Activated T-cell treated with anti-CD3 and anti-CD28 coated beads, Interleukin-2, amount 50 U/mL, for 1 hour (primary cell): ENCODE measurements around the gene HOXD10.

Experiments used
- DNase-seq: peaks from one replicate; pipeline ENCODE4 v3.0.0-alpha.2; 2020

HOXD10 gene

GRCh38 chr2:176165370-176166050, 48.9 kb downstream of the HOXD10 start:
- DNase-seq: no peak

GRCh38 chr2:176166272-176166671, 49.7 kb downstream of the HOXD10 start:
- no peak for DNase-seq

- DNase-seq: no peak
Observed at GRCh38 chr2:176167398-176167797, 50.8 kb downstream of the HOXD10 start.

- no peak for DNase-seq
Observed at GRCh38 chr2:176169181-176169580, 52.6 kb downstream of the HOXD10 start.
